NCI-H2081 treated with DMSO at 0.1 percent for 48 hours (cell line): ENCODE results near the gene CMPK1.

Experiments
- DNase-seq: peaks from one replicate; lab custom pipeline; 2025; lab: John Stamatoyannopoulos, UW

The CMPK1 gene

GRCh38 chr1:47396671-47397196 lies 63.1 kb downstream of the CMPK1 start:
- no peak for DNase-seq

- DNase-seq, result no peak
Measured at GRCh38 chr1:47399138-47399845, 65.7 kb downstream of the CMPK1 start.

- no peak for DNase-seq
Measured at GRCh38 chr1:47399846-47400155, 66.2 kb downstream of the CMPK1 start.

GRCh38 chr1:47401761-47402160 lies 68.2 kb downstream of the CMPK1 start:
- no peak for DNase-seq

- no peak for DNase-seq
Measured at GRCh38 chr1:47402591-47402990, 69.0 kb downstream of the CMPK1 start.

- no peak for DNase-seq
Measured at GRCh38 chr1:47403321-47403910, 69.8 kb downstream of the CMPK1 start.

- DNase-seq, result no peak
Measured at GRCh38 chr1:47405697-47406096, 72.1 kb downstream of the CMPK1 start.

- DNase-seq, result no peak
Measured at GRCh38 chr1:47406966-47407365, 73.4 kb downstream of the CMPK1 start.

GRCh38 chr1:47407481-47407880 lies 73.9 kb downstream of the CMPK1 start:
- DNase-seq, result no peak

- DNase-seq, result no peak
Measured at GRCh38 chr1:47409311-47410067, 75.9 kb downstream of the CMPK1 start.

GRCh38 chr1:47410068-47410455 lies 76.5 kb downstream of the CMPK1 start:
- DNase-seq, result no peak

GRCh38 chr1:47411436-47411835 lies 77.8 kb downstream of the CMPK1 start:
- no peak for DNase-seq

GRCh38 chr1:47412437-47412836 lies 78.8 kb downstream of the CMPK1 start:
- DNase-seq, result no peak

- no peak for DNase-seq
Measured at GRCh38 chr1:47415728-47416318, 82.2 kb downstream of the CMPK1 start, which contains the start of gene FOXE3. TSS of gene FOXE3 (plus strand) at chr1:47416285. CDS start at chr1:47416316, 31 bp downstream.

GRCh38 chr1:47416319-47417169 lies 83.0 kb downstream of the CMPK1 start:
- no peak for DNase-seq

- no peak for DNase-seq
Measured at GRCh38 chr1:47417170-47418044, 83.8 kb downstream of the CMPK1 start.

- no peak for DNase-seq
Measured at GRCh38 chr1:47418122-47418521, 84.5 kb downstream of the CMPK1 start.

- DNase-seq, result no peak
Measured at GRCh38 chr1:47418681-47419325, 85.2 kb downstream of the CMPK1 start.

GRCh38 chr1:47420547-47420946 lies 87.0 kb downstream of the CMPK1 start:
- no peak for DNase-seq

GRCh38 chr1:47423872-47424271 lies 90.3 kb downstream of the CMPK1 start:
- DNase-seq, result no peak
